ENCODE measurements around the gene CGREF1. TPM values are rescaled to one million over a fixed set of nuclear protein-coding genes. Genes with fewer than 3 reads are reported as not detected.

CGREF1 gene
- polyA plus RNA-seq, 3 donors = 3.3 to 12.7 (median 5.0) TPM

- WGBS, 3 donors = 28 to 76% (median 65%) methylated on average over 1 of the region's 1 CpG
- no peak overlapping the region for H3K27ac ChIP-seq (ENCODE audit: low read depth, low read length)
These were observed 24.4 kb upstream of the CGREF1 start for GRCh38 chr2:27143285-27143684.

- 67 to 83% (median 80%) methylated on average over 4 of the region's 4 CpGs for WGBS, 3 donors
- H3K27ac ChIP-seq (ENCODE audit: low read depth, low read length) = no peak within 1 kb of the TSS
These were observed 20.4 kb upstream of the CGREF1 start, which contains the start of gene PRR30 for GRCh38 chr2:27139310-27139709. PRR30 (minus strand) TSS chr2:27139410; CDS start chr2:27138329, 1,081 bp downstream.

- H3K27ac ChIP-seq (ENCODE audit: low read depth, low read length) = no peak overlapping the region
- WGBS, 3 donors = 59 to 84% (median 83%) methylated on average over 7 of the region's 7 CpGs
These were observed 19.2 kb upstream of the CGREF1 start for GRCh38 chr2:27138111-27138510.

- WGBS, 3 donors = 88 to 94% (median 93%) methylated on average over 21 of the region's 21 CpGs
- H3K27ac ChIP-seq (ENCODE audit: low read depth, low read length) = no peak overlapping the region
These were observed 18.5 kb upstream of the CGREF1 start for GRCh38 chr2:27137322-27137935.

GRCh38 chr2:27136751-27137150 lies 17.8 kb upstream of the CGREF1 start:
- H3K27ac ChIP-seq (ENCODE audit: low read depth, low read length) = no peak overlapping the region
- 91 to 96% (median 92%) methylated on average over 7 of the region's 7 CpGs for WGBS, 3 donors

- WGBS, 3 donors = 78 to 85% (median 82%) methylated on average over 12 of the region's 12 CpGs
These were observed 16.6 kb upstream of the CGREF1 start for GRCh38 chr2:27135478-27135955.

GRCh38 chr2:27134781-27135477 lies 16.0 kb upstream of the CGREF1 start:
- no peak overlapping the region for H3K27ac ChIP-seq (ENCODE audit: low read depth, low read length)
- 53 to 55% (median 55%) methylated on average over 33 of the region's 33 CpGs for WGBS, 3 donors

More at GRCh38 chr2:27135478-27135955, 16.6 kb upstream of the CGREF1 start:
- no peak overlapping the region for H3K27ac ChIP-seq (ENCODE audit: low read depth, low read length)

- 0 to 1% (median 0%) methylated on average over 75 to 86 of the region's 86 CpGs for WGBS, 3 donors
- no peak within 1 kb of the TSS for H3K27ac ChIP-seq (ENCODE audit: low read depth, low read length)
These were observed 15.2 kb upstream of the CGREF1 start, which contains the start of gene PREB for GRCh38 chr2:27133905-27134780. PREB (minus strand) TSS chr2:27134636; CDS start chr2:27134421, 215 bp downstream.

- 29 to 42% (median 40%) methylated on average over 14 of the region's 14 CpGs for WGBS, 3 donors
- no peak overlapping the region for H3K27ac ChIP-seq (ENCODE audit: low read depth, low read length)
These were observed 14.4 kb upstream of the CGREF1 start for GRCh38 chr2:27133195-27133875.

- WGBS, 3 donors = 80 to 88% (median 87%) methylated on average over 11 of the region's 11 CpGs
- H3K27ac ChIP-seq (ENCODE audit: low read depth, low read length) = no peak overlapping the region
These were observed 12.5 kb upstream of the CGREF1 start for GRCh38 chr2:27131429-27131828.

GRCh38 chr2:27130396-27130795 lies 11.5 kb upstream of the CGREF1 start:
- no peak overlapping the region for H3K27ac ChIP-seq (ENCODE audit: low read depth, low read length)
- WGBS, 3 donors = 84 to 94% (median 90%) methylated on average over 10 of the region's 10 CpGs

- 74 to 81% (median 75%) methylated on average over 11 of the region's 11 CpGs for WGBS, 3 donors
- no peak overlapping the region for H3K27ac ChIP-seq (ENCODE audit: low read depth, low read length)
These were observed 10.0 kb upstream of the CGREF1 start for GRCh38 chr2:27128668-27129571.

GRCh38 chr2:27127883-27128667 lies 9.1 kb upstream of the CGREF1 start:
- 86 to 89% (median 88%) methylated on average over 9 of the region's 9 CpGs for WGBS, 3 donors

GRCh38 chr2:27126252-27126710 lies 7.4 kb upstream of the CGREF1 start:
- WGBS, 3 donors = 46 to 54% (median 53%) methylated on average over 5 of the region's 5 CpGs
- no peak overlapping the region for H3K27ac ChIP-seq (ENCODE audit: low read depth, low read length)

More at GRCh38 chr2:27127883-27128667, 9.1 kb upstream of the CGREF1 start:
- no peak overlapping the region for H3K27ac ChIP-seq (ENCODE audit: low read depth, low read length)

- 84 to 93% (median 88%) methylated on average over 3 of the region's 3 CpGs for WGBS, 3 donors
- no peak overlapping the region for H3K27ac ChIP-seq (ENCODE audit: low read depth, low read length)
These were observed 6.2 kb upstream of the CGREF1 start for GRCh38 chr2:27125104-27125503.
